HL-60 (cell line): ENCODE results near the gene SLC6A7.

Source experiments
- DNase-seq, 2 experiments: peaks; one replicate each; pipeline ENCODE4 v3.0.0-alpha.2; 2010 to 2020; ENCODE audit warnings: low read depth in 1 of 2, low spot score in 1 of 2
- H3K27ac ChIP-seq: fragments of 250-450 bp; sonication (Bioruptor Pico); replicated peaks from 2 replicates; pipeline ENCODE4 v1.5.1; 2020; ENCODE audit warnings: mild to moderate bottlenecking, moderate library complexity
- H3K27me3 ChIP-seq: fragments of 250-450 bp; sonication (Bioruptor Pico); 2 replicates; pipeline ENCODE4 v1.5.1; 2021; ENCODE audit warnings: mild to moderate bottlenecking, moderate library complexity; ENCODE audit not compliant: insufficient read depth, poor library complexity, severe bottlenecking
- H3K4me3 ChIP-seq: replicated peaks from 2 replicates; pipeline ENCODE4 v1.5.1; 2011; ENCODE audit warnings: mild to moderate bottlenecking, control low read depth, low read length; ENCODE audit not compliant: insufficient read depth
- GABPA ChIP-seq: IDR thresholded peaks from 2 replicates; pipeline ENCODE4 v1.6.1; 2012; ENCODE audit warnings: low read depth
- POLR2AphosphoS5 ChIP-seq: IDR thresholded peaks from 2 replicates; pipeline ENCODE4 v1.6.1; 2012; ENCODE audit warnings: low read depth
- SPI1 ChIP-seq: IDR thresholded peaks from 2 replicates; pipeline ENCODE4 v1.6.1; 2012; ENCODE audit warnings: low read depth, mild to moderate bottlenecking, borderline replicate concordance
- TF ChIP-seq, protein P1 (sequence below): IDR thresholded peaks from 2 replicates; pipeline ENCODE4 v1.6.1; 2012; ENCODE audit warnings: low read depth; ENCODE audit not compliant: insufficient replicate concordance
- TF ChIP-seq, protein P2 (sequence below): IDR thresholded peaks from one replicate; pipeline ENCODE4 v1.5.1; 2011; ENCODE audit warnings: low read length, control low read depth, inconsistent platforms; ENCODE audit not compliant: insufficient read depth

SLC6A7 gene

DNA sequence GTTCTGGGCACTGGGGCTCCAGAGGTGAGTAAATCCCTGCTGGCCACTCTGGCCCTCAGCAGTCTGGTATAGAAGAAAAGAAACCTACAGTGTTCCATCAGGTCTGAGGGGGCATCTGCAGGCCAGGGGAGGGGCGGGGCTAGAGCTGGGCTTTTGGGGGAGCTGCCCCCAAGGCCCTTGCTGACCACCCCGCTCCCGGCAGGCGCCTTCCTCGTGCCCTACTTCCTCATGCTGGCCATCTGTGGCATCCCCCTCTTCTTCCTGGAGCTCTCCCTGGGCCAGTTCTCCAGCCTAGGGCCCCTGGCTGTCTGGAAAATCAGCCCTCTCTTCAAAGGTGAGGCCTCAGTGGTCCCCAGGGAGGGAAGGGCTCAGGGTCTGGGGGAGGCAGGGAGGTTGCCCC is 6.7 kb downstream of the SLC6A7 start:
- Histone ChIP-seq H3K27ac (no peak overlapping the region), H3K4me3 (no peak overlapping the region), H3K27me3 (peaks cover 4% of the 10 kb centered on the region)
- no peak for DNase-seq
- TF ChIP-seq GABPA = no peak
- TF ChIP-seq SPI1 = no peak
- TF ChIP-seq, protein P1, sequence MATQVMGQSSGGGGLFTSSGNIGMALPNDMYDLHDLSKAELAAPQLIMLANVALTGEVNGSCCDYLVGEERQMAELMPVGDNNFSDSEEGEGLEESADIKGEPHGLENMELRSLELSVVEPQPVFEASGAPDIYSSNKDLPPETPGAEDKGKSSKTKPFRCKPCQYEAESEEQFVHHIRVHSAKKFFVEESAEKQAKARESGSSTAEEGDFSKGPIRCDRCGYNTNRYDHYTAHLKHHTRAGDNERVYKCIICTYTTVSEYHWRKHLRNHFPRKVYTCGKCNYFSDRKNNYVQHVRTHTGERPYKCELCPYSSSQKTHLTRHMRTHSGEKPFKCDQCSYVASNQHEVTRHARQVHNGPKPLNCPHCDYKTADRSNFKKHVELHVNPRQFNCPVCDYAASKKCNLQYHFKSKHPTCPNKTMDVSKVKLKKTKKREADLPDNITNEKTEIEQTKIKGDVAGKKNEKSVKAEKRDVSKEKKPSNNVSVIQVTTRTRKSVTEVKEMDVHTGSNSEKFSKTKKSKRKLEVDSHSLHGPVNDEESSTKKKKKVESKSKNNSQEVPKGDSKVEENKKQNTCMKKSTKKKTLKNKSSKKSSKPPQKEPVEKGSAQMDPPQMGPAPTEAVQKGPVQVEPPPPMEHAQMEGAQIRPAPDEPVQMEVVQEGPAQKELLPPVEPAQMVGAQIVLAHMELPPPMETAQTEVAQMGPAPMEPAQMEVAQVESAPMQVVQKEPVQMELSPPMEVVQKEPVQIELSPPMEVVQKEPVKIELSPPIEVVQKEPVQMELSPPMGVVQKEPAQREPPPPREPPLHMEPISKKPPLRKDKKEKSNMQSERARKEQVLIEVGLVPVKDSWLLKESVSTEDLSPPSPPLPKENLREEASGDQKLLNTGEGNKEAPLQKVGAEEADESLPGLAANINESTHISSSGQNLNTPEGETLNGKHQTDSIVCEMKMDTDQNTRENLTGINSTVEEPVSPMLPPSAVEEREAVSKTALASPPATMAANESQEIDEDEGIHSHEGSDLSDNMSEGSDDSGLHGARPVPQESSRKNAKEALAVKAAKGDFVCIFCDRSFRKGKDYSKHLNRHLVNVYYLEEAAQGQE = no peak
- no peak for TF ChIP-seq POLR2AphosphoS5
- TF ChIP-seq, protein P2, sequence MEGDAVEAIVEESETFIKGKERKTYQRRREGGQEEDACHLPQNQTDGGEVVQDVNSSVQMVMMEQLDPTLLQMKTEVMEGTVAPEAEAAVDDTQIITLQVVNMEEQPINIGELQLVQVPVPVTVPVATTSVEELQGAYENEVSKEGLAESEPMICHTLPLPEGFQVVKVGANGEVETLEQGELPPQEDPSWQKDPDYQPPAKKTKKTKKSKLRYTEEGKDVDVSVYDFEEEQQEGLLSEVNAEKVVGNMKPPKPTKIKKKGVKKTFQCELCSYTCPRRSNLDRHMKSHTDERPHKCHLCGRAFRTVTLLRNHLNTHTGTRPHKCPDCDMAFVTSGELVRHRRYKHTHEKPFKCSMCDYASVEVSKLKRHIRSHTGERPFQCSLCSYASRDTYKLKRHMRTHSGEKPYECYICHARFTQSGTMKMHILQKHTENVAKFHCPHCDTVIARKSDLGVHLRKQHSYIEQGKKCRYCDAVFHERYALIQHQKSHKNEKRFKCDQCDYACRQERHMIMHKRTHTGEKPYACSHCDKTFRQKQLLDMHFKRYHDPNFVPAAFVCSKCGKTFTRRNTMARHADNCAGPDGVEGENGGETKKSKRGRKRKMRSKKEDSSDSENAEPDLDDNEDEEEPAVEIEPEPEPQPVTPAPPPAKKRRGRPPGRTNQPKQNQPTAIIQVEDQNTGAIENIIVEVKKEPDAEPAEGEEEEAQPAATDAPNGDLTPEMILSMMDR = no peak

DNA sequence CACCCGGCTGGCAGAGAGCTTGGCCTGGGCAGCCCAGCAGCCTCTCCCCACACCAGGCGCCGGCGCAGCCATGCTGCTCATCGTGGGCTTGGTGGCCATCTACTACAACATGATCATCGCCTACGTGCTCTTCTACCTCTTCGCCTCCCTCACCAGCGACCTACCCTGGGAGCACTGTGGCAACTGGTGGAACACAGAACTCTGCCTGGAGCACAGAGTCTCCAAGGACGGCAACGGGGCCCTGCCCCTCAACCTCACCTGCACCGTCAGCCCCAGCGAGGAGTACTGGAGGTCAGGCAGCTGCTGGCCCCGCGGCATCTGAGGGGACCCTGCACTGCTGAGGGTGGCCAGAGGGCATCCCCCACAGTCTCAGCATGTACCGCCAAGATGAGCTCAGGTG is 7.1 kb downstream of the SLC6A7 start:
- DNase-seq = no peak
- TF ChIP-seq, protein P2 = no peak
- TF ChIP-seq POLR2AphosphoS5 (no peak), SPI1 (no peak)
- Histone ChIP-seq H3K4me3 (no peak overlapping the region), H3K27me3 (peaks cover 4% of the 10 kb centered on the region), H3K27ac (no peak overlapping the region)

DNA sequence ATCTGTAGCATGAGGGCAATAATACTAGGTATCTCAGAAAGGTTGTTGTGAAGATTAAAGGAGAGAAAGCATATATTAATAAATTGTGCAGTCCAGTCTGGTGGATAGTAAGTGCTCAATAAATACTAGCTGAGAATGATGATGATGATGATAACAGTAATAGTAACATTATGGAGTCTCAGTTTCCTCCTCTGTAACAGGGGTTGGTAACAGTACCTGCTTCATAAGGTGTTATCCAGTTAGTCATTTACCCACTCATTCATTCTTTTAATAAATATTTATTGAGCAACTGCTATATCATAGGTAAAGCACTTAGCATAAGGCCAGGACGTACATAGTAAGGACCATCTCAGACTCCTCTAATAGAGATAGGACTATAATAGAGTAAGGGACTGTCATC is 7.6 kb downstream of the SLC6A7 start:
- DNase-seq = no peak
- TF ChIP-seq, protein P1 = no peak
- TF ChIP-seq SPI1 = no peak
- TF ChIP-seq GABPA = no peak
- no peak for TF ChIP-seq POLR2AphosphoS5
- TF ChIP-seq, protein P2 = no peak
- H3K27ac ChIP-seq = no peak overlapping the region
- H3K4me3 ChIP-seq = no peak overlapping the region
- H3K27me3 ChIP-seq = peaks cover 2% of the 10 kb centered on the region

DNA sequence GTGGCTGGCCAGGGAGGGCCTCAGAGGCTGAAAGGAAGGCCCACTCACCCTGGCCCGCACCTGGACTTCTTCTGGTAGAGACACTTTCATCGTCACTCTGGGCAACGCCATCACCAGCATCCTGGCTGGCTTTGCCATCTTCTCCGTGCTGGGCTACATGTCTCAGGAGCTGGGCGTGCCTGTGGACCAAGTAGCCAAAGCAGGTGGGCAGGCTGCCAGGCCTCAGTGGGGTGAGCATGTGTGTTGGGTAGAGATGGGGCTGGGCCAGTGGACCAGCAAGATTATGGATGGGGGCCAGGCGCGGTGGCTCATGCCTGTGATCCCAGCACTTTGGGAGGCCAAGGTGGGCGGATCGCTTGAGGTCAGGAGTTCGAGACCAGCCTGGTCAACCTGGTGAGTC is 12.6 kb downstream of the SLC6A7 start:
- Histone ChIP-seq H3K4me3 (no peak overlapping the region), H3K27me3 (no peaks in the 10 kb centered on the region), H3K27ac (no peak overlapping the region)
- no peak for DNase-seq
- TF ChIP-seq, protein P1 = no peak
- TF ChIP-seq SPI1 (no peak), POLR2AphosphoS5 (no peak), GABPA (no peak)
- TF ChIP-seq, protein P2 = no peak
